Sigmoid colon (tissue), 7 donors: ENCODE measurements around the gene MBD2. TPM values are rescaled to one million over a fixed set of nuclear protein-coding genes. Genes with fewer than 3 reads are reported as not detected.

Source experiments
- DNase-seq: peaks from one replicate; pipeline ENCODE4 v3.0.0-alpha.2; 2019
- H3K27ac ChIP-seq, 4 donors: fragments of 200-600 bp; sonication (generic); one replicate each; pipeline ENCODE4 v1.5.1; 2016 to 2019; ENCODE audit warnings: mild to moderate bottlenecking in 1 of 4
- H3K27me3 ChIP-seq, 3 donors: fragments of 200-600 bp; sonication (generic); one replicate each; pipeline ENCODE4 v1.5.1; 2019; ENCODE audit warnings: mild to moderate bottlenecking in 1 of 3
- H3K36me3 ChIP-seq, 4 donors: fragments of 200-600 bp; sonication (generic); one replicate each; pipeline ENCODE4 v1.5.1; 2016 to 2019
- H3K4me1 ChIP-seq, 4 donors: fragments of 200-600 bp; sonication (generic); one replicate each; pipeline ENCODE4 v1.5.1; 2017 to 2019
- H3K4me3 ChIP-seq, 4 donors: fragments of 200-600 bp; sonication (generic); one replicate each; pipeline ENCODE4 v1.5.1; 2017 to 2019; ENCODE audit warnings: mild to moderate bottlenecking in 2 of 4, moderate library complexity in 1 of 4
- H3K9me3 ChIP-seq, 4 donors: fragments of 200-600 bp in 3 of 4; sonication (generic) in 3 of 4; one replicate each; pipeline versions ENCODE4 v1.5.1 to v1.6.1; 2013 to 2019
- EP300 ChIP-seq, 4 donors: sonication (generic); formaldehyde crosslinking; IDR thresholded peaks; one replicate each; pipeline ENCODE4 v1.6.1; 2017; ENCODE audit warnings: antibody characterized with exemption in 4 of 4
- POLR2A ChIP-seq, 2 donors: fragments of 450-650 bp; IDR thresholded peaks; one replicate each; pipeline ENCODE4 v1.6.1; 2016; ENCODE audit warnings: antibody characterized with exemption in 2 of 2, mild to moderate bottlenecking in 2 of 2, moderate library complexity in 2 of 2
- POLR2AphosphoS5 ChIP-seq, 4 donors: sonication (generic); formaldehyde crosslinking; IDR thresholded peaks; one replicate each; pipeline ENCODE4 v1.6.1; 2017; ENCODE audit warnings: antibody characterized with exemption in 4 of 4
- WGBS, 2 donors: extraction: QIAGEN DNeasy Blood & Tissue Kit; methylation state at CpG; one replicate each; pipeline ENCODE4 v1.1.7; 2013; 5-methylcytosine and 5-hydroxymethylcytosine counted together
- intact Hi-C: fragments of 100-400 bp; cut with DNase I; formaldehyde crosslinking; loops from one replicate; pipeline ENCODE4 v1.15.1; 2023
- polyA plus RNA-seq, 3 donors: library from polyadenylated mRNA; stranded (reverse); fragments of 200-250 nt; gene quantifications; one replicate each; pipeline ENCODE4 v1.2.3, GENCODE V29; 2013
- total RNA-seq, 4 donors: library from RNA; depleted of rRNA; stranded (reverse); fragments of >200 nt; gene quantifications; one replicate each; pipeline ENCODE4 v1.1.0, GENCODE V29; 2016
- TF ChIP-seq, protein P1 (sequence below), 4 experiments: fragments of 450-650 bp in 3 of 4; fragments of 200-600 bp in 1 of 4; IDR thresholded peaks; one replicate each; pipeline ENCODE4 v1.5.1; 2016 to 2019; ENCODE audit warnings: antibody characterized with exemption in 4 of 4, mild to moderate bottlenecking in 3 of 4, moderate library complexity in 2 of 4
- donor health status: healthy with polysubstance abuse.
- donor health status: Bipolar disorder and iron deficiency.
- donor health status: healthy.

MBD2 gene
- total and polyA plus RNA-seq, 7 donors = 21.4 to 36.7 (median 32.1) TPM

DNA sequence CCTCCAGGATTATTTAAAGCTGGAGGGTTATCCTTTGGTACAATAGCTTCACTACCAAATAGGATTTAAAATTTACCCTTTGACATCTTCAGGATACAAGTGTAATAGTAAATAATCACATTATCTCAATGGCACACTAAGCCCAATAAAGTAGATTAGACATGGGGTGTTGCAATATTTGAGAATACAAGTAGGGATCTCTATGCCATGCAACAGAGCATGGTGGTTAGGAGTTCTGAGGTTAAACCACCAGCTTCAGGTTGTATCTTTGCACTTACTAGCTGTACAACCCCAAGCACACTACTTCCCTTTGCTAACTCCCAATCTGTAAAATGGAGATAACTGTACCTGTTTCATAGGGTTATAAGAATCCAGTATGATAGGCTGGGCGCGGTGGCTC, 6.2 kb downstream of the MBD2 start:
- peaks cover 0 to 56% (median 29%) of the 10 kb centered on the region in 4 donors for H3K4me1 ChIP-seq
- no peak for DNase-seq
- H3K4me3 ChIP-seq = no peak overlapping the region
- TF ChIP-seq POLR2AphosphoS5 (IDR thresholded peaks at IDR 0.05) = no peak
- TF ChIP-seq POLR2A (IDR thresholded peaks at IDR 0.05) = no peak
- TF ChIP-seq, protein P1, sequence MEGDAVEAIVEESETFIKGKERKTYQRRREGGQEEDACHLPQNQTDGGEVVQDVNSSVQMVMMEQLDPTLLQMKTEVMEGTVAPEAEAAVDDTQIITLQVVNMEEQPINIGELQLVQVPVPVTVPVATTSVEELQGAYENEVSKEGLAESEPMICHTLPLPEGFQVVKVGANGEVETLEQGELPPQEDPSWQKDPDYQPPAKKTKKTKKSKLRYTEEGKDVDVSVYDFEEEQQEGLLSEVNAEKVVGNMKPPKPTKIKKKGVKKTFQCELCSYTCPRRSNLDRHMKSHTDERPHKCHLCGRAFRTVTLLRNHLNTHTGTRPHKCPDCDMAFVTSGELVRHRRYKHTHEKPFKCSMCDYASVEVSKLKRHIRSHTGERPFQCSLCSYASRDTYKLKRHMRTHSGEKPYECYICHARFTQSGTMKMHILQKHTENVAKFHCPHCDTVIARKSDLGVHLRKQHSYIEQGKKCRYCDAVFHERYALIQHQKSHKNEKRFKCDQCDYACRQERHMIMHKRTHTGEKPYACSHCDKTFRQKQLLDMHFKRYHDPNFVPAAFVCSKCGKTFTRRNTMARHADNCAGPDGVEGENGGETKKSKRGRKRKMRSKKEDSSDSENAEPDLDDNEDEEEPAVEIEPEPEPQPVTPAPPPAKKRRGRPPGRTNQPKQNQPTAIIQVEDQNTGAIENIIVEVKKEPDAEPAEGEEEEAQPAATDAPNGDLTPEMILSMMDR (IDR thresholded peaks at IDR 0.05) = no peak
- TF ChIP-seq EP300 (IDR thresholded peaks at IDR 0.05) = no peak
- no peaks in the 10 kb centered on the region for H3K27me3 ChIP-seq
- no peaks in the 10 kb centered on the region for H3K36me3 ChIP-seq
- H3K9me3 ChIP-seq = no peaks in the 10 kb centered on the region
- intact Hi-C loops = no loop called here
- H3K27ac ChIP-seq = no peak overlapping the region
- 84 to 88% methylated on average over 2 of the region's 2 CpGs for WGBS, 2 donors

DNA sequence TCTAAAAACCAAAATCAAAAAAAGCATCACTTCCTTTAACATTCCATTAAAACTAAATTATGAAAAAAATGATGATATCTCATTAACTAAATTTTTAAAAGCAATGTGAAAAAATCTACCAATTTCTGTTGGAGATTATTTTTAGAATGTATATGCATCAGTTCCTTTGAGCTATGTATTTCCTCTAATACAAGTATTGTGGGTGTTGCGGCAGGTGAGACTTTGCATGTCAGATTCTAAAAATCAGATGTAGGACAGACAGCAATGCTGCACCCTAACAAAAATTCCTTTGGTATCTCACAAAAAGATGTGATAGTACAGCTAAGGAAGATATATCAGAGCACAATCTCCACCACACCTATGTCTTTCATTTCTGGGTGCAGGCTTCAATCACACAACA, 6.8 kb downstream of the MBD2 start:
- no peaks in the 10 kb centered on the region for H3K27me3 ChIP-seq
- no peaks in the 10 kb centered on the region for H3K36me3 ChIP-seq
- H3K4me1 ChIP-seq = peaks cover 0 to 50% (median 22%) of the 10 kb centered on the region in 4 donors
- no peak overlapping the region for H3K27ac ChIP-seq
- TF ChIP-seq EP300 (IDR thresholded peaks at IDR 0.05) (no peak), POLR2A (IDR thresholded peaks at IDR 0.05) (no peak), POLR2AphosphoS5 (IDR thresholded peaks at IDR 0.05) (no peak)
- TF ChIP-seq, protein P1 (IDR thresholded peaks at IDR 0.05) = no peak
- H3K4me3 ChIP-seq = no peak overlapping the region
- intact Hi-C loops = no loop called here
- no peaks in the 10 kb centered on the region for H3K9me3 ChIP-seq
- 57 to 94% methylated on average over 1 of the region's 1 CpG for whole genome bisulfite sequencing, 2 donors
- no peak for DNase-seq

DNA sequence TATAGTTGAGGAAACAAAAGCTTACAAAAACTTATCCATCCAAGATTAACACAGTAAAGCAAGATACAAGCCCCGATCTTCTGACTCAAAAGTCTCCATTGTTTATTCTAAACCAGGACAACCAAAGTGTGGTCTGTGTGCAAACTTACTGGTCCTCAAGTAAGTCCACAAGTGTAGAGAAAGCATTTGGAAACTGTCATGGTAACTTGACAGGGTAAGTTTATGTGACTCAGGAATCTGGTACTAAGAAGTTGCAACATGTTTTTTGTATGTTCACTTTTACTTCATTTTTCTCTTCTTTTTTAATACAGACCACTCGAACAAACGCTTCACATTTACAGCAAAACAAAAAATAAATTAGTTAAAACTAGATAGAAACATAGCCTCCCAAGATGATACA, 9.4 kb downstream of the MBD2 start:
- no peak overlapping the region for H3K4me3 ChIP-seq
- DNase-seq = no peak
- no peaks in the 10 kb centered on the region for H3K36me3 ChIP-seq
- no peak overlapping the region for H3K27ac ChIP-seq
- WGBS, 2 donors = 81 to 83% methylated on average over 3 of the region's 3 CpGs
- intact Hi-C loops = no loop called here
- H3K4me1 ChIP-seq = peaks cover 0 to 30% (median 4%) of the 10 kb centered on the region in 4 donors
- H3K9me3 ChIP-seq = no peaks in the 10 kb centered on the region
- no peak for TF ChIP-seq POLR2AphosphoS5 (IDR thresholded peaks at IDR 0.05)
- TF ChIP-seq EP300 (IDR thresholded peaks at IDR 0.05) = no peak
- TF ChIP-seq, protein P1 (IDR thresholded peaks at IDR 0.05) = no peak
- no peak for TF ChIP-seq POLR2A (IDR thresholded peaks at IDR 0.05)
- H3K27me3 ChIP-seq = no peaks in the 10 kb centered on the region

DNA sequence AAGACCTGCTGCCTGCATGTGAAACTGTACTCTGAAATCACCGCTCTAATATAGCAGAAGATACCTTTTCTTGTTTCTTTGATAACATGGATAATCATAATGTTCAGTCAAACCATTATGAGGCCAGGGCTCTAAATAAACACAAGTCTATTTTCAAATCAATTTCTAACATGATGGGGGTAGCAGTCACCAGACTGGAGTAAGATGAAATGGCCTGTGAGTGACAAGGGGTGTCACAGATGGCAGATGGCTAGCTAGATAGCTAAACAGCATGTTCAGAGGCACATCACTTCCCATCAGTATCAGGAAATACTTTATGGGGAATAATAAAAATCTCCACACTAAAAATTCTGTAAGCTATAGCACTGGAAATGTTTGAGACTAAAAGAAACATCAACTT, 14.0 kb downstream of the MBD2 start:
- WGBS, 2 donors = 92 to 93% methylated on average over 1 of the region's 1 CpG
- TF ChIP-seq POLR2AphosphoS5 (IDR thresholded peaks at IDR 0.05) (no peak), POLR2A (IDR thresholded peaks at IDR 0.05) (no peak), EP300 (IDR thresholded peaks at IDR 0.05) (no peak)
- TF ChIP-seq, protein P1 (IDR thresholded peaks at IDR 0.05) = no peak
- peaks cover 0 to 33% (median 17%) of the 10 kb centered on the region in 4 donors for H3K4me1 ChIP-seq
- H3K4me3 ChIP-seq = no peak overlapping the region
- no peaks in the 10 kb centered on the region for H3K27me3 ChIP-seq
- no peak for DNase-seq
- H3K9me3 ChIP-seq = no peaks in the 10 kb centered on the region
- H3K36me3 ChIP-seq = no peaks in the 10 kb centered on the region
- H3K27ac ChIP-seq = no peak overlapping the region
- intact Hi-C loops = no loop called here
